IMR-90 (cell line): ENCODE results near the gene CSF1. TPM values are rescaled to one million over a fixed set of nuclear protein-coding genes. Genes with fewer than 3 reads are reported as not detected.

ENCODE experiments used
- ATAC-seq: fragments of 200-7000 bp; cut with Tn5 transposase; 2 replicates; pipeline ENCODE4 v1.9.1; 2020; ENCODE audit warnings: low read depth, mild to moderate bottlenecking, moderate library complexity
- BruUV-seq: library from RNA; stranded (reverse); fragments of 400-500 nt; replicated peaks from 2 replicates; lab custom pipeline; 2021; lab: Mats Ljungman, UMichigan
- CTCF ChIA-PET: fragments of 300-600 bp; formaldehyde crosslinking; extraction: SDS; loops from one replicate; lab custom pipeline; 2021; ENCODE audit warnings: antibody characterized with exemption; lab: Yijun Ruan, JAX
- POLR2A ChIA-PET: fragments of 300-600 bp; sonication (Branson Sonifier 250); formaldehyde crosslinking; loops from one replicate; lab custom pipeline; 2022; ENCODE audit warnings: antibody characterized with exemption; ENCODE audit not compliant: unreplicated experiment; lab: Charles Lee
- DNase-seq: peaks from one replicate; pipeline ENCODE4 v3.0.0; 2013
- H2AFZ ChIP-seq: replicated peaks from 2 replicates; pipeline ENCODE3; 2013; ENCODE audit warnings: low read length, mild to moderate bottlenecking; ENCODE audit not compliant: poor library complexity
- H2AK5ac ChIP-seq: 2 replicates; pipeline ENCODE4 v1.6.1; 2013; ENCODE audit warnings: low read depth, low read length, inconsistent platforms
- H2AK9ac ChIP-seq: replicated peaks from 2 replicates; pipeline ENCODE3; 2013; ENCODE audit warnings: mild to moderate bottlenecking, low read depth, low read length, moderate library complexity; ENCODE audit not compliant: poor library complexity
- H2BK120ac ChIP-seq: 2 replicates; pipeline ENCODE4 v1.6.1; 2013; ENCODE audit warnings: low read depth, low read length, inconsistent platforms
- H2BK15ac ChIP-seq: 3 replicates; pipeline ENCODE4 v1.6.1; 2013; ENCODE audit warnings: low read depth, low read length, inconsistent platforms
- H2BK20ac ChIP-seq: 2 replicates; pipeline ENCODE4 v1.6.1; 2013; ENCODE audit warnings: low read depth, mild to moderate bottlenecking, inconsistent platforms, low read length, moderate library complexity
- H2BK5ac ChIP-seq: 2 replicates; pipeline ENCODE4 v1.6.1; 2013; ENCODE audit warnings: mild to moderate bottlenecking, low read depth, low read length, inconsistent platforms; ENCODE audit not compliant: poor library complexity, severe bottlenecking
- H3K14ac ChIP-seq: replicated peaks from 2 replicates; pipeline ENCODE4 v1.6.1; 2013; ENCODE audit warnings: low read depth, low read length, inconsistent platforms
- H3K18ac ChIP-seq: 2 replicates; pipeline ENCODE4 v1.6.1; 2013; ENCODE audit warnings: low read depth, low read length, control low read depth
- H3K23ac ChIP-seq: 2 replicates; pipeline ENCODE4 v1.6.1; 2013; ENCODE audit warnings: low read depth, low read length, inconsistent platforms
- H3K27ac ChIP-seq: 2 replicates; pipeline ENCODE4 v1.5.1; 2013; ENCODE audit warnings: mild to moderate bottlenecking, control low read depth, low read length; ENCODE audit not compliant: insufficient read depth
- H3K27me3 ChIP-seq: 2 replicates; pipeline ENCODE4 v1.6.1; 2013; ENCODE audit warnings: low read length; ENCODE audit not compliant: control insufficient read depth, insufficient read depth
- H3K36me3 ChIP-seq: 2 replicates; pipeline ENCODE4 v1.6.1; 2013; ENCODE audit warnings: low read length, mixed read lengths; ENCODE audit not compliant: control insufficient read depth, insufficient read depth
- H3K4ac ChIP-seq: 2 replicates; pipeline ENCODE4 v1.6.1; 2013; ENCODE audit warnings: low read depth, low read length, inconsistent platforms
- H3K4me1 ChIP-seq: 2 replicates; pipeline ENCODE4 v1.6.1; 2013; ENCODE audit warnings: low read length, mixed read lengths; ENCODE audit not compliant: control insufficient read depth, insufficient read depth
- H3K4me2 ChIP-seq: 2 replicates; pipeline ENCODE4 v1.6.1; 2013; ENCODE audit warnings: low read depth, mild to moderate bottlenecking, control low read depth, low read length, moderate library complexity
- H3K4me3 ChIP-seq: 2 replicates; pipeline ENCODE4 v1.5.1; 2013; ENCODE audit warnings: low read depth, mild to moderate bottlenecking, control low read depth, low read length, moderate library complexity; ENCODE audit not compliant: insufficient read depth
- H3K56ac ChIP-seq: 2 replicates; pipeline ENCODE4 v1.6.1; 2013; ENCODE audit warnings: low read length, inconsistent platforms; ENCODE audit not compliant: insufficient read depth; ENCODE audit errors: extremely low read depth
- H3K79me1 ChIP-seq, 2 experiments: 2 replicates each; pipeline ENCODE4 v1.6.1; 2013; ENCODE audit warnings: low read length in 2 of 2, inconsistent platforms in 1 of 2, low read depth in 1 of 2
- H3K9ac ChIP-seq: 2 replicates; pipeline ENCODE4 v1.6.1; 2013; ENCODE audit warnings: low read depth, low read length, control low read depth
- H3K9me1 ChIP-seq: 2 replicates; pipeline ENCODE4 v1.6.1; 2013; ENCODE audit warnings: low read length, inconsistent platforms; ENCODE audit not compliant: insufficient read depth
- H3K9me3 ChIP-seq: 2 replicates; pipeline ENCODE4 v1.6.1; 2013; ENCODE audit warnings: low read length; ENCODE audit not compliant: control insufficient read depth, insufficient read depth
- H4K20me1 ChIP-seq: 2 replicates; pipeline ENCODE4 v1.6.1; 2013; ENCODE audit warnings: low read length, inconsistent platforms; ENCODE audit not compliant: insufficient read depth
- H4K5ac ChIP-seq: 2 replicates; pipeline ENCODE4 v1.6.1; 2013; ENCODE audit warnings: mild to moderate bottlenecking, low read depth, low read length, control low read depth
- H4K8ac ChIP-seq, 2 experiments: 2 replicates each; pipeline ENCODE4 v1.6.1; 2013; ENCODE audit warnings: low read depth in 2 of 2, low read length in 2 of 2, control low read depth in 1 of 2, inconsistent platforms in 1 of 2
- H4K91ac ChIP-seq: 2 replicates; pipeline ENCODE4 v1.6.1; 2013; ENCODE audit warnings: low read depth, low read length, inconsistent platforms; ENCODE audit not compliant: insufficient read depth
- BHLHE40 ChIP-seq: fragments of 150-350 bp; IDR thresholded peaks from 2 replicates; pipeline ENCODE4 v1.6.1; 2016; ENCODE audit warnings: mild to moderate bottlenecking, low read depth, low read length
- CEBPB ChIP-seq: IDR thresholded peaks from 2 replicates; pipeline ENCODE4 v1.6.1; 2012; ENCODE audit warnings: low read depth, low read length, improper control_type of control experiment
- CHD1 ChIP-seq: IDR thresholded peaks from 2 replicates; pipeline ENCODE4 v1.6.1; 2012; ENCODE audit warnings: low read depth, low read length, improper control_type of control experiment
- CTCF ChIP-seq: conservative IDR thresholded peaks from 2 replicates; pipeline ENCODE4 v1.5.1; 2012; ENCODE audit warnings: mild to moderate bottlenecking, low read depth, low read length, improper control_type of control experiment
- MXI1 ChIP-seq: IDR thresholded peaks from 2 replicates; pipeline ENCODE4 v1.6.1; 2012; ENCODE audit warnings: low read depth, mild to moderate bottlenecking, low read length, moderate library complexity, borderline replicate concordance
- NFE2L2 ChIP-seq: fragments of 150-350 bp; IDR thresholded peaks from 2 replicates; pipeline ENCODE4 v1.6.1; 2016; ENCODE audit warnings: low read depth, mild to moderate bottlenecking, low read length
- POLR2A ChIP-seq: IDR thresholded peaks from 2 replicates; pipeline ENCODE4 v1.6.1; 2012; ENCODE audit warnings: mild to moderate bottlenecking, low read depth, low read length
- RAD21 ChIP-seq: IDR thresholded peaks from 2 replicates; pipeline ENCODE4 v1.6.1; 2012; ENCODE audit warnings: low read length, improper control_type of control experiment
- RFX5 ChIP-seq: IDR thresholded peaks from 2 replicates; pipeline ENCODE4 v1.8.0; 2012; ENCODE audit warnings: low read depth, mild to moderate bottlenecking, low read length, moderate library complexity
- WGBS, 2 experiments: methylation state at CpG; one replicate each; pipeline versions ENCODE4 v1.1.5 to v1.1.7; 2013; ENCODE audit warnings: missing lambda C conversion rate in 2 of 2; ENCODE audit not compliant: insufficient read length in 1 of 2; ENCODE audit errors: extremely low coverage in 2 of 2; 5-methylcytosine and 5-hydroxymethylcytosine counted together
- dilution Hi-C: fragments of 300-500 bp; cut with HindIII; formaldehyde crosslinking; loops from one replicate; pipeline ENCODE4 v1.14.3; 2018; ENCODE audit warnings: low sequenced_read_pairs; ENCODE audit not compliant: unreplicated experiment
- in situ Hi-C: fragments of 300-500 bp; cut with MboI; formaldehyde crosslinking; loops from 3 replicates; pipeline ENCODE4 v1.14.3; 2019; ENCODE audit warnings: low sequenced_read_pairs, inconsistent platforms, mixed read lengths
- intact Hi-C: fragments of 100-400 bp; cut with micrococcal nuclease; formaldehyde crosslinking; loops from 2 replicates; pipeline ENCODE4 v1.10.0; 2022
- polyA plus RNA-seq, 3 experiments: library from polyadenylated mRNA; depleted of rRNA; stranded (reverse); fragments of >200 nt; gene quantifications; 2 replicates each; pipeline ENCODE4 v1.2.3, GENCODE V29; 2012; ENCODE audit warnings: low replicate concordance in 1 of 3
- total RNA-seq: library from RNA; depleted of rRNA; stranded (reverse); fragments of >200 nt; gene quantifications from 2 replicates; pipeline ENCODE4 v1.2.3, GENCODE V29; 2012

Gene CSF1
- total and polyA plus RNA-seq, 2 of the 4 experiments (the other 2 are of a cell fraction) = 14.3 to 22.0 TPM

GRCh38 chr1:109912873-109913272 is 2.2 kb downstream of the CSF1 start (continued):
- TF ChIP-seq MXI1 = no peak

GRCh38 chr1:109913360-109913879 is 2.8 kb downstream of the CSF1 start:
- H3K56ac ChIP-seq = no peak overlapping the region
- H4K91ac ChIP-seq = no peak overlapping the region
- POLR2A ChIA-PET = interaction anchor here (0.8 kb wide), 1 partner anchor 46 kb away, joined by 6 read pairs; no protein-coding TSS in a partner anchor
- peaks cover 52% of the 10 kb centered on the region for H4K20me1 ChIP-seq
- 86% methylated on average over 1 of the region's 1 CpG; no CpG with 5 or more reads in 1 of the 2 experiments for WGBS, 2 experiments
- peak overlapping the region; percentile 81; the same call in 1 of the 2 replicates for H3K4me2 ChIP-seq
- peak overlapping the region; percentile 40; the same call in 1 of the 2 replicates for H3K23ac ChIP-seq
- ATAC-seq = no peak
- in situ Hi-C loops (loop anchor here (10.0 to 25.0 kb wide), 2 partner anchors 126 to 269 kb away; no protein-coding TSS in a partner anchor), dilution Hi-C loops (no loop called here), intact Hi-C loops (loop anchor here (5.0 kb wide), 1 partner anchor 366 kb away; the partner anchor contains the start of gene GNAI3)
- peaks cover 47% of the 10 kb centered on the region for H3K9me1 ChIP-seq
- H3K36me3 ChIP-seq = peaks cover 34% of the 10 kb centered on the region
- peak overlapping the region; percentile 27; the same call in 1 of the 2 replicates for H2AK5ac ChIP-seq
- H2BK15ac ChIP-seq = 0 out of 3 replicates have a peak overlapping the region, but pooled peaks have one; percentile 28
- H3K14ac ChIP-seq = peak overlapping the region; percentile 30
- H4K5ac ChIP-seq = no peak overlapping the region
- peak overlapping the region; percentile 16 for H2AK9ac ChIP-seq
- H3K9me3 ChIP-seq = no peaks in the 10 kb centered on the region
- no peak overlapping the region for H2BK120ac ChIP-seq
- CTCF ChIA-PET = no interaction called here
- no peak for TF ChIP-seq RAD21
- no peak for TF ChIP-seq POLR2A
- TF ChIP-seq RFX5 = no peak
- TF ChIP-seq MXI1 = no peak
- TF ChIP-seq CEBPB = no peak
- no peak for TF ChIP-seq CHD1
- TF ChIP-seq BHLHE40 = no peak
- TF ChIP-seq NFE2L2 = no peak
- no peak for TF ChIP-seq CTCF
- no peak overlapping the region for H3K4ac ChIP-seq
- H3K27me3 ChIP-seq = no peaks in the 10 kb centered on the region
- H3K9ac ChIP-seq = peak overlapping the region; percentile 90; the same call in 1 of the 2 replicates
- H3K79me1 ChIP-seq = peaks cover 29 to 79% of the 10 kb centered on the region in 2 experiments
- no peak overlapping the region for H2AFZ ChIP-seq
- H2BK20ac ChIP-seq = no peak overlapping the region
- H3K4me1 ChIP-seq = peaks cover 35% of the 10 kb centered on the region
- no TSS peak for BruUV-seq
- H3K27ac ChIP-seq = no peak overlapping the region
- no peak for DNase-seq
- no peak overlapping the region for H3K4me3 ChIP-seq
- H3K18ac ChIP-seq = no peak overlapping the region
- peak overlapping the region in 1 of 2 experiments; percentile 15; a peak in 1 of 4 replicates for H4K8ac ChIP-seq
- H2BK5ac ChIP-seq = no peak overlapping the region
